Epithelial cell of proximal tubule (primary cell): ENCODE data around the gene PSMG4. TPM values are rescaled to one million over a fixed set of nuclear protein-coding genes. Genes with fewer than 3 reads are reported as not detected.

Experiments
- DNase-seq: peaks from one replicate; pipeline ENCODE4 v3.0.0-alpha.2; 2011; ENCODE audit warnings: low read depth
- H3K4me3 ChIP-seq: 2 replicates; pipeline ENCODE4 v1.5.1; 2011; ENCODE audit warnings: low read depth, mild to moderate bottlenecking, low read length
- total RNA-seq: library from RNA; depleted of rRNA; stranded (reverse); fragments of >200 nt; gene quantifications from 2 replicates; pipeline ENCODE4 v1.2.3, GENCODE V29; 2015
- TF ChIP-seq, protein P1 (sequence below): conservative IDR thresholded peaks from 2 replicates; pipeline ENCODE4 v1.5.1; 2012; ENCODE audit warnings: low read depth, mild to moderate bottlenecking, low read length

Gene PSMG4
- total RNA-seq, 1 donor from 2014 or later, result 24.6 TPM

DNA sequence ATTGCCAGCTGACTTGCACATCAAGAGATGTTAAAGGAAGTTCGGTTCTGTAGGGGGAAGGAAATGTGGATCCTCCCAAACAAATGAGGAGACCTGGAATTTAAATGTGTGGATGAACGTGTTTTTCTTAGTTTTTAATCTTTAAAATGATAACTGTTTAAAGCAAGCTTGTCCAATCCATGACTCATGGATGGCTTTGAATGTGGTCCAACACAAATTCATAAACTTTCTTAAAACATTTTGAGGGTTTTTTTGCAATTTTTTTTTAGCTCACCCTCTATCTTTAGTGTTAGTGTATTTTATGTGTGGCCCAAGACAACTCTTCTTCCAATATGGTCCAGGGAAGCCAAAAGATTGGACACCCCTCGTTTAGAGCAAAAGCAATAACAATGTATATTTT, 43.8 kb upstream of the PSMG4 start:
- TF ChIP-seq, protein P1, sequence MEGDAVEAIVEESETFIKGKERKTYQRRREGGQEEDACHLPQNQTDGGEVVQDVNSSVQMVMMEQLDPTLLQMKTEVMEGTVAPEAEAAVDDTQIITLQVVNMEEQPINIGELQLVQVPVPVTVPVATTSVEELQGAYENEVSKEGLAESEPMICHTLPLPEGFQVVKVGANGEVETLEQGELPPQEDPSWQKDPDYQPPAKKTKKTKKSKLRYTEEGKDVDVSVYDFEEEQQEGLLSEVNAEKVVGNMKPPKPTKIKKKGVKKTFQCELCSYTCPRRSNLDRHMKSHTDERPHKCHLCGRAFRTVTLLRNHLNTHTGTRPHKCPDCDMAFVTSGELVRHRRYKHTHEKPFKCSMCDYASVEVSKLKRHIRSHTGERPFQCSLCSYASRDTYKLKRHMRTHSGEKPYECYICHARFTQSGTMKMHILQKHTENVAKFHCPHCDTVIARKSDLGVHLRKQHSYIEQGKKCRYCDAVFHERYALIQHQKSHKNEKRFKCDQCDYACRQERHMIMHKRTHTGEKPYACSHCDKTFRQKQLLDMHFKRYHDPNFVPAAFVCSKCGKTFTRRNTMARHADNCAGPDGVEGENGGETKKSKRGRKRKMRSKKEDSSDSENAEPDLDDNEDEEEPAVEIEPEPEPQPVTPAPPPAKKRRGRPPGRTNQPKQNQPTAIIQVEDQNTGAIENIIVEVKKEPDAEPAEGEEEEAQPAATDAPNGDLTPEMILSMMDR, result no peak
- DNase-seq, result no peak
- no peak overlapping the region for H3K4me3 ChIP-seq

GRCh38 chr6:3217286-3217685, 41.5 kb upstream of the PSMG4 start:
- TF ChIP-seq, protein P1, result no peak
- no peak for DNase-seq
- no peak overlapping the region for H3K4me3 ChIP-seq

DNA sequence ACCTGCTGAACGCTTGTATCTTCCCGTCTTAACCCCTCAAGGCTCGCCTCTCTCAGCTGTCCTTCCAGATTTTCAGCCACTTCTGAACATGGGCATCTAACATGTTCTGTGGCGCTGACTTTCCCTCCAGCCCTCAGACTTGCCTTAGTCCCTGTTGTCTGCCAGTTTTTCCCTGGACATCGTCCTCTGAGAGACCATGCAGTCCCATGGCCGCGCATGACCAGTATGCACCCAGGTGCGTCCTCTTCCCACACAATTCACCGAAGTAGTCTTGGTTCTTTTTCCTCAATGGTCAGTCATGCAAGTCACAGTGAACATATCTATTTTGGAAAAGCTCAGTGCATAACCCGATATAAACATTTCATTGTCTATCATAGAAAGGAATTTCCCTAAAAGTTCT, 40.5 kb upstream of the PSMG4 start:
- no peak overlapping the region for H3K4me3 ChIP-seq
- TF ChIP-seq, protein P1, result no peak

DNA sequence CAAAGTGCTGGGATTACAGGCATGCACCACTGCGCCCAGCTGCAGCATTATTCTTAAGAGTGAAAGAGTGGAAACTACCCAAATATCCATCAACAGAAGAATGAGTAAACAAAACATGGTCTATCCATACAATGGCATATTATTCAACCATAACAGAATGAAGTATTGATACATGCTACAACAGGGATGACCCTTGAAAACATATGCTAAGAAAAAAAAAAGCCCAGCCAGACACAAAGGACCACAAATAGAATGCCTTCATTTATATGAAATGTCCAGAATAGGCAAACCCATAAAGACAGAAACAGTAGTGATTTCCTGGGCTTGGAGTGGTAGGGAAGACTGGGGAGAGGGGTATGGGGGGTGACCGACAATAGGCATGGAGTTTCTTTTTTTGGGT, 38.4 kb upstream of the PSMG4 start:
- no peak overlapping the region for H3K4me3 ChIP-seq
- TF ChIP-seq, protein P1, result no peak
- no peak for DNase-seq

More for the DNA sequence above, 40.5 kb upstream of the PSMG4 start:
- DNase-seq, result no peak

DNA sequence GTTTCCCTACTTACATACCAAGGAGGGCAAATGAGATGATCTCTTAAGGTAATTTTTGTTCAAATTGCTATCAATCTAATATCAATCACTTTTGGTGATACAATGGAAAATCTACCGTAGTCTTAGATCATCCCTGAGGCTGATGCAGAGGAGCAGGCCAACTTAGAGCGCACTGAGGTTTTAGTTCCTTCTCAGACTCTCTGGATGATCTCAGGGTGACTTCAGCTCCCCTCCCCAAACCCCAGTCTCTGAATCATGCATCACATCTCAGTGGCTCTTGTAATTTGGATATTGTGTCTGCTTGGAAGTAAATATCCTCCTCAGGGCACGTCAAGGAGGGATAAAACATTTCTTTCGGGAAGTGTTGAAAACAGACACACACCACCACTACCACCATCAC, 37.2 kb upstream of the PSMG4 start:
- DNase-seq, result no peak
- TF ChIP-seq, protein P1, result no peak
- no peak overlapping the region for H3K4me3 ChIP-seq

GRCh38 chr6:3222506-3223038, 36.2 kb upstream of the PSMG4 start:
- DNase-seq, result no peak
- TF ChIP-seq, protein P1, result no peak
- no peak overlapping the region for H3K4me3 ChIP-seq

DNA sequence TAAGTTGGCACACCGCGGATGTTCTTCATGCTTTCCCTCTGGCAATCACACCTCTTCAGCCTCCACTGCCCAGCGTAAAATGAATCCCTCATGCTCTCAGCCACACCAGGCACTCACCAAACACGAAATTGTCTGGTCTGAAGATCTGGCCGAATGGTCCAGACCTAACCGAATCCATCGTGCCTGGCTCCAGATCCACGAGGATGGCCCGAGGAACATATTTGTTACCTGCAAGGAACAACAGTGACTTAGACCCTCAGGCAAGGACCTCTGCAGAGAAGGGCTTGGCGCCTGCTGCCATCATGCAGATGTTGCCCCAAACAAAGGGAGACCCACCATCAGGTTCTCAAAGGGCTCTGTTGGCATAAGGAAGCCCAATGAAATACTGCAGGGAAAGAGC, 32.7 kb upstream of the PSMG4 start:
- DNase-seq, result no peak
- TF ChIP-seq, protein P1, result no peak

More for the DNA sequence above, 32.7 kb upstream of the PSMG4 start:
- H3K4me3 ChIP-seq, result no peak overlapping the region
